Measurements from ENCODE around the gene ECT2L. TPM values are rescaled to one million over a fixed set of nuclear protein-coding genes. Genes with fewer than 3 reads are reported as not detected.

ECT2L gene
- total and polyA plus RNA-seq, 4 donors = 2.1 to 15.3 (median 8.7) TPM

- DNase-seq (no peak), ATAC-seq (ENCODE audit: insufficient read depth, low FRiP score) (no peak)
- Histone ChIP-seq H3K36me3 (ENCODE audit: control insufficient read depth in 4 of 4, insufficient read depth in 4 of 4, low read length in 4 of 4) (no peaks in the 10 kb centered on the region), H3K9me3 (ENCODE audit: control insufficient read depth in 4 of 4, insufficient read depth in 3 of 4, low read length in 3 of 4) (no peaks in the 10 kb centered on the region), H3K4me1 (ENCODE audit: control insufficient read depth in 5 of 5, insufficient read depth in 5 of 5, low read length in 5 of 5) (no peaks in the 10 kb centered on the region), H3K4me3 (no peak overlapping the region), H3K9ac (ENCODE audit: insufficient read depth in 1 of 2, low read length in 2 of 2) (no peak overlapping the region), H3K27ac (ENCODE audit: low read depth in 1 of 2, low read length in 1 of 2) (no peak overlapping the region), H3K27me3 (ENCODE audit: control insufficient read depth in 3 of 3, insufficient read depth in 3 of 3, low read length in 2 of 3) (no peaks in the 10 kb centered on the region)
- 49 to 68% methylated on average over 10 of the region's 10 CpGs for WGBS, 2 donors
- TF ChIP-seq CTCF (IDR thresholded peaks at IDR 0.05; ENCODE audit: control extremely low read depth, extremely low read depth) = no peak
Measured at GRCh38 chr6:138857775-138858174, 61.9 kb downstream of the ECT2L start.

GRCh38 chr6:138862456-138862855 is 66.6 kb downstream of the ECT2L start:
- WGBS, 2 donors = 73 to 85% methylated on average over 8 of the region's 8 CpGs
- H3K9me3 ChIP-seq (ENCODE audit: control insufficient read depth in 4 of 4, insufficient read depth in 3 of 4, low read length in 3 of 4) = no peaks in the 10 kb centered on the region
- no peak for TF ChIP-seq CTCF (IDR thresholded peaks at IDR 0.05; ENCODE audit: control extremely low read depth, extremely low read depth)
- no peaks in the 10 kb centered on the region for H3K27me3 ChIP-seq (ENCODE audit: control insufficient read depth in 3 of 3, insufficient read depth in 3 of 3, low read length in 2 of 3)
- peak in 1 of 3 donors; percentile 50 for DNase-seq
- no peak overlapping the region for H3K4me3 ChIP-seq
- no peaks in the 10 kb centered on the region for H3K36me3 ChIP-seq (ENCODE audit: control insufficient read depth in 4 of 4, insufficient read depth in 4 of 4, low read length in 4 of 4)
- no peak for ATAC-seq (ENCODE audit: insufficient read depth, low FRiP score)
- H3K9ac ChIP-seq (ENCODE audit: insufficient read depth in 1 of 2, low read length in 2 of 2) = no peak overlapping the region
- H3K4me1 ChIP-seq (ENCODE audit: control insufficient read depth in 5 of 5, insufficient read depth in 5 of 5, low read length in 5 of 5) = peaks cover 0 to 9% (median 0%) of the 10 kb centered on the region in 5 donors
- peak overlapping the region in 1 of 2 donors; percentile 72 for H3K27ac ChIP-seq (ENCODE audit: low read depth in 1 of 2, low read length in 1 of 2)

GRCh38 chr6:138863321-138863720 is 67.4 kb downstream of the ECT2L start:
- peaks cover 0 to 9% (median 0%) of the 10 kb centered on the region in 5 donors for H3K4me1 ChIP-seq (ENCODE audit: control insufficient read depth in 5 of 5, insufficient read depth in 5 of 5, low read length in 5 of 5)
- 58 to 76% methylated on average over 9 of the region's 9 CpGs for WGBS, 2 donors
- peak; percentile 27 for ATAC-seq (ENCODE audit: insufficient read depth, low FRiP score)
- TF ChIP-seq CTCF (IDR thresholded peaks at IDR 0.05; ENCODE audit: control extremely low read depth, extremely low read depth) = no peak
- DNase-seq = peak in 1 of 3 donors; percentile 60
- H3K9me3 ChIP-seq (ENCODE audit: control insufficient read depth in 4 of 4, insufficient read depth in 3 of 4, low read length in 3 of 4) = no peaks in the 10 kb centered on the region
- H3K27me3 ChIP-seq (ENCODE audit: control insufficient read depth in 3 of 3, insufficient read depth in 3 of 3, low read length in 2 of 3) = no peaks in the 10 kb centered on the region
- H3K36me3 ChIP-seq (ENCODE audit: control insufficient read depth in 4 of 4, insufficient read depth in 4 of 4, low read length in 4 of 4) = no peaks in the 10 kb centered on the region
- no peak overlapping the region for H3K4me3 ChIP-seq
- H3K9ac ChIP-seq (ENCODE audit: insufficient read depth in 1 of 2, low read length in 2 of 2) = no peak overlapping the region
- peak overlapping the region in 1 of 2 donors; percentile 89 for H3K27ac ChIP-seq (ENCODE audit: low read depth in 1 of 2, low read length in 1 of 2)

- WGBS, 2 donors = 79 to 83% methylated on average over 6 of the region's 6 CpGs
Measured at GRCh38 chr6:138864343-138864890, 68.5 kb downstream of the ECT2L start.

More at GRCh38 chr6:138864343-138864890, 68.5 kb downstream of the ECT2L start:
- no peak for ATAC-seq (ENCODE audit: insufficient read depth, low FRiP score)
- H3K9me3 ChIP-seq (ENCODE audit: control insufficient read depth in 4 of 4, insufficient read depth in 3 of 4, low read length in 3 of 4) = no peaks in the 10 kb centered on the region
- peaks cover 0 to 9% (median 0%) of the 10 kb centered on the region in 5 donors for H3K4me1 ChIP-seq (ENCODE audit: control insufficient read depth in 5 of 5, insufficient read depth in 5 of 5, low read length in 5 of 5)
- no peaks in the 10 kb centered on the region for H3K27me3 ChIP-seq (ENCODE audit: control insufficient read depth in 3 of 3, insufficient read depth in 3 of 3, low read length in 2 of 3)
- no peak for TF ChIP-seq CTCF (IDR thresholded peaks at IDR 0.05; ENCODE audit: control extremely low read depth, extremely low read depth)
- H3K4me3 ChIP-seq = no peak overlapping the region
- no peak overlapping the region for H3K9ac ChIP-seq (ENCODE audit: insufficient read depth in 1 of 2, low read length in 2 of 2)
- peak in 1 of 3 donors; percentile 12 for DNase-seq
- H3K36me3 ChIP-seq (ENCODE audit: control insufficient read depth in 4 of 4, insufficient read depth in 4 of 4, low read length in 4 of 4) = no peaks in the 10 kb centered on the region
- H3K27ac ChIP-seq (ENCODE audit: low read depth in 1 of 2, low read length in 1 of 2) = peak overlapping the region in 1 of 2 donors; percentile 89
